ENCODE measurements around the gene FBN2.

DNA sequence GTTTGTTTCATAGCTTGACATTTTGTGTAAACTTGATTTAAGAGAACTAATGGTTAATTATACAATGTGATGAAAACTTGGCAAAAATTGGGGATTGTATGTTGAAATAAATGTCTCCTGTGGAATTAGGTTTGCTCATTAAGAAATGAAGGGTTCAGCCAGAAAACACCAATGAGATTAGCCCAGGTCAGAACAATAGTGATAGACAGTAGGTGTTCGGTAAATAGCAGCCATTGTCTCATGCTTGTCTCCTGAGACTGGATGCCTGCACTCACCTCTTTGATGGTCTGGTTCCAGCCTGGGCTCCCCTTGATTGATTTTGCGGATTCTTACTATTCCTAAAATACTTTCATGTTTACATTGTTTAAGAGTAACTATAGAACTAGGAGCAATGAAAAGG lies 135.5 kb downstream of the FBN2 start:
- TF ChIP-seq, protein P1, sequence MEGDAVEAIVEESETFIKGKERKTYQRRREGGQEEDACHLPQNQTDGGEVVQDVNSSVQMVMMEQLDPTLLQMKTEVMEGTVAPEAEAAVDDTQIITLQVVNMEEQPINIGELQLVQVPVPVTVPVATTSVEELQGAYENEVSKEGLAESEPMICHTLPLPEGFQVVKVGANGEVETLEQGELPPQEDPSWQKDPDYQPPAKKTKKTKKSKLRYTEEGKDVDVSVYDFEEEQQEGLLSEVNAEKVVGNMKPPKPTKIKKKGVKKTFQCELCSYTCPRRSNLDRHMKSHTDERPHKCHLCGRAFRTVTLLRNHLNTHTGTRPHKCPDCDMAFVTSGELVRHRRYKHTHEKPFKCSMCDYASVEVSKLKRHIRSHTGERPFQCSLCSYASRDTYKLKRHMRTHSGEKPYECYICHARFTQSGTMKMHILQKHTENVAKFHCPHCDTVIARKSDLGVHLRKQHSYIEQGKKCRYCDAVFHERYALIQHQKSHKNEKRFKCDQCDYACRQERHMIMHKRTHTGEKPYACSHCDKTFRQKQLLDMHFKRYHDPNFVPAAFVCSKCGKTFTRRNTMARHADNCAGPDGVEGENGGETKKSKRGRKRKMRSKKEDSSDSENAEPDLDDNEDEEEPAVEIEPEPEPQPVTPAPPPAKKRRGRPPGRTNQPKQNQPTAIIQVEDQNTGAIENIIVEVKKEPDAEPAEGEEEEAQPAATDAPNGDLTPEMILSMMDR (IDR thresholded peaks at IDR 0.05; ENCODE audit: poor library complexity, severe bottlenecking): no peak
- no peak for TF ChIP-seq EZH2 (IDR thresholded peaks at IDR 0.05; ENCODE audit: borderline replicate concordance, insufficient read depth, low read length, poor library complexity, severe bottlenecking)
- no peak for TF ChIP-seq POLR2AphosphoS5 (IDR thresholded peaks at IDR 0.05)
- no peak for TF ChIP-seq EP300 (conservative IDR thresholded peaks at IDR 0.05; ENCODE audit: poor library complexity, severe bottlenecking)
- TF ChIP-seq REST (IDR thresholded peaks at IDR 0.05; ENCODE audit: borderline replicate concordance): no peak
- TF ChIP-seq SMC3 (conservative IDR thresholded peaks at IDR 0.05; ENCODE audit: poor library complexity): no peak
- no peak for TF ChIP-seq TAF1 (IDR thresholded peaks at IDR 0.05; ENCODE audit: low read depth)
